ENCODE results near the gene CDYL. TPM values are rescaled to one million over a fixed set of nuclear protein-coding genes. Genes with fewer than 3 reads are reported as not detected.

Gene CDYL
- total RNA-seq, 4 donors from 2014 or later: 24.1 to 24.8 (median 24.5) TPM

GRCh38 chr6:4931530-4932227 lies 155.5 kb downstream of the CDYL start:
- Histone ChIP-seq H3K4me1 (peaks cover 28 to 46% of the 10 kb centered on the region in 2 donors), H3K9me3 (no peaks in the 10 kb centered on the region), H3K27me3 (no peaks in the 10 kb centered on the region), H3K36me3 (no peaks in the 10 kb centered on the region), H3K27ac (no peak overlapping the region), H3K4me3 (no peak overlapping the region)
- in situ Hi-C loops (cut with MboI; ENCODE audit: low sequenced_read_pairs in 4 of 4) (loop anchor here in 3 of 4 donors (25.0 kb wide), 1 partner anchor 619 kb away; no protein-coding TSS in a partner anchor), intact Hi-C loops (cut with DNase I; ENCODE audit: low total_unique reads) (loop anchor here (10.0 kb wide), 1 partner anchor 617 kb away; no protein-coding TSS in a partner anchor)
- ATAC-seq (no peak), DNase-seq (no peak)
- TF ChIP-seq CTCF (IDR thresholded peaks at IDR 0.05 in 4 of 5, conservative IDR thresholded peaks at IDR 0.05 in 1 of 5): no peak
- TF ChIP-seq POLR2A (IDR thresholded peaks at IDR 0.05): no peak

DNA sequence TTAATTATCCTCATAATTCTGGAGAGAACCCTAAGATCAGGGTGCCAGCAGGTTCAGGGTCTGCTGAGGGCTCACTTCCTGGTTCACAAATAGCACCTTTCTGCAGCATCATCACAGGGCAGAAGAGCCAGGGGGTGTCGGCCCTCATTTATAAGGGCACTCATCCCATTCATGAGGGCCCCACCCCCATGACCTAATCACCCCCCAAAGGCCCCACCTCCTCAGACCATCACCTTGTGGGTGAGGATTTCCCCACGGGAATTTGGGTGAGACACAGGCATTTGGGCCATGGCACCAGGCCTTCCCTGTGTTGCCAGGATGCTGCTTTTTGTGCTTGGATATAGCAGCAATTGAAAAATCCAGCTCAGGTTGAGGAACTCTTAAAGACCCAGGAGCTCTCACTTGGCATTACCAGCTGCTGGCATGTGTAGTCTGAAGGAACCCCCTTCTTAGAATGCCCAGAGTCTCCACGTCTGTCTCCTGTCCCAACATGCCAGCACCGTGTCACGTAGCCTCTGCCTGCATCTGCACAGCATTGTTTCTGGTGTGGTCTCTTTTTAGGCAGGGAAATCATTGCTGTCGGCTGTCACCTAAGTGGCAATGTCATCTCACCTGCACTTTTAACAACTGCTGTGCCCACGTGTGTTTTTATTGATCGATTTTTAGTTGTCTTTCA lies 156.2 kb downstream of the CDYL start:
- Histone ChIP-seq H3K4me3 (no peak overlapping the region), H3K36me3 (no peaks in the 10 kb centered on the region), H3K27me3 (no peaks in the 10 kb centered on the region), H3K4me1 (peaks cover 28 to 46% of the 10 kb centered on the region in 2 donors), H3K9me3 (no peaks in the 10 kb centered on the region), H3K27ac (no peak overlapping the region)
- intact Hi-C loops (cut with DNase I; ENCODE audit: low total_unique reads): loop anchor here (10.0 kb wide), 1 partner anchor 618 kb away; no protein-coding TSS in a partner anchor
- DNase-seq (no peak), ATAC-seq (no peak)
- TF ChIP-seq CTCF (IDR thresholded peaks at IDR 0.05 in 4 of 5, conservative IDR thresholded peaks at IDR 0.05 in 1 of 5) (no peak), POLR2A (IDR thresholded peaks at IDR 0.05) (no peak)
- in situ Hi-C loops (cut with MboI; ENCODE audit: low sequenced_read_pairs in 4 of 4): loop anchor here in 3 of 4 donors (25.0 kb wide), 1 partner anchor 620 kb away; no protein-coding TSS in a partner anchor

DNA sequence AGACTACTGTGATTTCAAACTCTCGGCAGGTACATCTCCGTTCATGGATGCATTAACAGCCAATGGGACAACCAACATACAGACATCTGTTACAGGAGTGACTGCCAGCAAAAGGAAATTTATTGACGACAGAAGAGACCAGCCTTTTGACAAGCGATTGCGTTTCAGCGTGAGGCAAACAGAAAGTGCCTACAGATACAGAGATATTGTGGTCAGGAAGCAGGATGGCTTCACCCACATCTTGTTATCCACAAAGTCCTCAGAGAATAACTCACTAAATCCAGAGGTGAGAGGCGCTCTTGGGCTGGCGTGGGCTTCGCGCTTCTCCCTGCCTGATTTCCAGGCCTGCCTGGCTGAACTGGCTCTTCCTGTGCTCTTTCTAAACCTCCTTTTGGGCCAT lies 159.3 kb downstream of the CDYL start:
- Histone ChIP-seq H3K36me3 (no peaks in the 10 kb centered on the region), H3K27me3 (no peaks in the 10 kb centered on the region), H3K9me3 (no peaks in the 10 kb centered on the region), H3K4me1 (peaks cover 23 to 29% of the 10 kb centered on the region in 2 donors), H3K27ac (no peak overlapping the region), H3K4me3 (no peak overlapping the region)
- no peak for DNase-seq
- intact Hi-C loops (cut with DNase I; ENCODE audit: low total_unique reads): loop anchor here (5.0 to 10.0 kb wide), 2 partner anchors 158 to 621 kb away; partner anchors contain the start of gene CDYL
- no peak for ATAC-seq
- in situ Hi-C loops (cut with MboI; ENCODE audit: low sequenced_read_pairs in 4 of 4): loop anchor here in 3 of 4 donors (25.0 kb wide), 1 partner anchor 623 kb away; no protein-coding TSS in a partner anchor
- no peak for TF ChIP-seq CTCF (IDR thresholded peaks at IDR 0.05 in 4 of 5, conservative IDR thresholded peaks at IDR 0.05 in 1 of 5)
- no peak for TF ChIP-seq POLR2A (IDR thresholded peaks at IDR 0.05)

GRCh38 chr6:4935975-4936680 lies 159.9 kb downstream of the CDYL start:
- Histone ChIP-seq H3K27ac (no peak overlapping the region), H3K4me1 (peaks cover 16 to 23% of the 10 kb centered on the region in 2 donors), H3K27me3 (no peaks in the 10 kb centered on the region), H3K4me3 (no peak overlapping the region), H3K9me3 (no peaks in the 10 kb centered on the region), H3K36me3 (no peaks in the 10 kb centered on the region)
- no peak for DNase-seq
- intact Hi-C loops (cut with DNase I; ENCODE audit: low total_unique reads): loop anchor here (5.0 to 10.0 kb wide), 2 partner anchors 159 to 621 kb away; partner anchors contain the start of gene CDYL
- in situ Hi-C loops (cut with MboI; ENCODE audit: low sequenced_read_pairs in 4 of 4): loop anchor here in 3 of 4 donors (25.0 kb wide), 1 partner anchor 624 kb away; no protein-coding TSS in a partner anchor
- ATAC-seq: no peak
- TF ChIP-seq POLR2A (IDR thresholded peaks at IDR 0.05) (no peak), CTCF (IDR thresholded peaks at IDR 0.05 in 4 of 5, conservative IDR thresholded peaks at IDR 0.05 in 1 of 5) (no peak)

Measured in gastrocnemius medialis (tissue), 4 donors.